GM12878 (cell line): ENCODE data around the gene MKNK1.

Experiments
- RAD21 ChIP-seq: IDR thresholded peaks from 2 replicates; pipeline ENCODE4 v1.6.1; 2011; ENCODE audit warnings: mild to moderate bottlenecking, low read depth, low read length, moderate library complexity; ENCODE audit not compliant: insufficient read depth
- STAT1 ChIP-seq: fragments of 450-650 bp; conservative IDR thresholded peaks from 2 replicates; pipeline ENCODE4 v1.6.1; 2014; ENCODE audit warnings: antibody characterized with exemption, mild to moderate bottlenecking

- no peak for TF ChIP-seq RAD21
- no peak for TF ChIP-seq STAT1
Measured at GRCh38 chr1:46543382-46543760, 60.7 kb downstream of the MKNK1 start.
